GM12891 (cell line): ENCODE results near the gene MAPRE3.
A peak's percentile ranks its signal among the peaks of the same experiment; 100 is the strongest.

Experiments
- DNase-seq: peaks from one replicate; pipeline ENCODE4 v3.0.0; 2011; ENCODE audit warnings: low spot score; ENCODE audit not compliant: insufficient read length
- FAIRE-seq: peaks from 2 replicates; lab custom pipeline; 2011; peaks lifted over from hg19 to GRCh38; lab: Jason Lieb, UNC
- PAX5 ChIP-seq: IDR thresholded peaks from 2 replicates; pipeline ENCODE4 v1.6.1; 2011; ENCODE audit warnings: low read length, moderate library complexity, mild to moderate bottlenecking; ENCODE audit not compliant: insufficient read depth, severe bottlenecking
- POLR2A ChIP-seq: IDR thresholded peaks from 2 replicates; pipeline ENCODE4 v1.6.1; 2011; ENCODE audit warnings: low read depth, low read length, control low read depth
- POLR2AphosphoS5 ChIP-seq: IDR thresholded peaks from 2 replicates; pipeline ENCODE4 v1.6.1; 2011; ENCODE audit warnings: low read depth, low read length, control low read depth
- POU2F2 ChIP-seq: IDR thresholded peaks from 2 replicates; pipeline ENCODE4 v1.6.1; 2011; ENCODE audit warnings: low read depth, mild to moderate bottlenecking, control low read depth, low read length, moderate library complexity
- SPI1 ChIP-seq: IDR thresholded peaks from 2 replicates; pipeline ENCODE4 v1.6.1; 2011; ENCODE audit warnings: low read depth, low read length, control low read depth
- TAF1 ChIP-seq: IDR thresholded peaks from 2 replicates; pipeline ENCODE4 v1.6.1; 2011; ENCODE audit warnings: low read depth, low read length, control low read depth

The MAPRE3 gene

GRCh38 chr2:27008678-27009077, 38.2 kb downstream of the MAPRE3 start:
- DNase-seq (no peak), FAIRE-seq (no peak)
- no peak for TF ChIP-seq POU2F2
- TF ChIP-seq PAX5, result no peak
- no peak for TF ChIP-seq POLR2AphosphoS5
- no peak for TF ChIP-seq SPI1

GRCh38 chr2:27009083-27009482, 38.6 kb downstream of the MAPRE3 start:
- DNase-seq (no peak), FAIRE-seq (no peak)
- TF ChIP-seq POLR2A (no peak), POLR2AphosphoS5 (no peak), SPI1 (no peak), TAF1 (no peak), PAX5 (no peak), POU2F2 (no peak)

- DNase-seq (no peak), FAIRE-seq (no peak)
Observed at GRCh38 chr2:27009716-27010115, 39.3 kb downstream of the MAPRE3 start.

GRCh38 chr2:27010139-27010538, 39.7 kb downstream of the MAPRE3 start:
- TF ChIP-seq PAX5, result no peak
- no peak for TF ChIP-seq POU2F2
- TF ChIP-seq POLR2AphosphoS5, result no peak
- no peak for TF ChIP-seq TAF1
- TF ChIP-seq POLR2A, result no peak
- no peak for TF ChIP-seq SPI1
- FAIRE-seq (no peak), DNase-seq (no peak)

More at GRCh38 chr2:27009716-27010115, 39.3 kb downstream of the MAPRE3 start:
- no peak for TF ChIP-seq TAF1
- no peak for TF ChIP-seq POLR2A
- TF ChIP-seq POLR2AphosphoS5, result no peak
- no peak for TF ChIP-seq SPI1
- no peak for TF ChIP-seq PAX5
- TF ChIP-seq POU2F2, result no peak

GRCh38 chr2:27013738-27014137, 43.3 kb downstream of the MAPRE3 start:
- no peak for DNase-seq
- FAIRE-seq, result no peak
- TF ChIP-seq POLR2A (no peak), TAF1 (no peak), POLR2AphosphoS5 (no peak), POU2F2 (no peak), SPI1 (no peak), PAX5 (no peak)

- no peak for FAIRE-seq
- no peak for DNase-seq
- TF ChIP-seq PAX5, result no peak
- no peak for TF ChIP-seq SPI1
- no peak for TF ChIP-seq POLR2A
- TF ChIP-seq POU2F2, result no peak
- TF ChIP-seq TAF1, result no peak
- no peak for TF ChIP-seq POLR2AphosphoS5
Observed at GRCh38 chr2:27014771-27015433, 44.5 kb downstream of the MAPRE3 start.

GRCh38 chr2:27016801-27017325, 46.4 kb downstream of the MAPRE3 start:
- peak; percentile 54 for FAIRE-seq
- DNase-seq, result no peak
- no peak for TF ChIP-seq TAF1
- no peak for TF ChIP-seq PAX5
- no peak for TF ChIP-seq POU2F2
- TF ChIP-seq POLR2A, result no peak
- TF ChIP-seq SPI1, result no peak
- no peak for TF ChIP-seq POLR2AphosphoS5

GRCh38 chr2:27018142-27018541, 47.7 kb downstream of the MAPRE3 start:
- TF ChIP-seq TAF1, result no peak
- no peak for TF ChIP-seq PAX5
- no peak for TF ChIP-seq SPI1
- TF ChIP-seq POLR2A, result no peak
- no peak for TF ChIP-seq POU2F2
- TF ChIP-seq POLR2AphosphoS5, result no peak

GRCh38 chr2:27019459-27019858, 49.0 kb downstream of the MAPRE3 start:
- DNase-seq, result no peak
- TF ChIP-seq POU2F2 (no peak), POLR2A (no peak), TAF1 (no peak), POLR2AphosphoS5 (no peak), SPI1 (no peak), PAX5 (no peak)
- FAIRE-seq, result no peak

More at GRCh38 chr2:27018142-27018541, 47.7 kb downstream of the MAPRE3 start:
- FAIRE-seq (no peak), DNase-seq (no peak)
